ENCODE measurements around the gene ATP8B3.

The ATP8B3 gene

GRCh38 chr19:1754018-1754635 lies 57.9 kb downstream of the ATP8B3 start:
- ChIA-PET POLR2A (no interaction called here), CTCF (interaction anchor here (0.6 to 1.6 kb wide), 5 partner anchors 13 to 95 kb away, joined by 3 to 9 read pairs (median 4); no protein-coding TSS in a partner anchor)
- peak overlapping the region; percentile 28 for H3K4me3 ChIP-seq (ENCODE audit: low read depth, low read length)
- no peaks in the 10 kb centered on the region for H3K36me3 ChIP-seq (ENCODE audit: control insufficient read depth in 2 of 2, insufficient read depth in 1 of 2, low read length in 2 of 2)
- TF ChIP-seq ZFP69B (tag by site-specific recombination; IDR thresholded peaks at IDR 0.05) = no peak
- H3K27ac ChIP-seq (ENCODE audit: extremely low read depth, low read depth, low read length) = no peak overlapping the region
- H3K9me3 ChIP-seq (ENCODE audit: control insufficient read depth, insufficient read depth, low read depth, low read length) = no peaks in the 10 kb centered on the region
- H3K4me1 ChIP-seq (ENCODE audit: control insufficient read depth, insufficient read depth, low read length) = peaks cover 2% of the 10 kb centered on the region; the same call in 1 of the 2 replicates

- CTCF ChIA-PET = interaction anchor here (0.5 to 0.6 kb wide), 3 partner anchors 23 to 34 kb away, joined by 3 to 4 read pairs (median 3); no protein-coding TSS in a partner anchor
- H3K4me1 ChIP-seq (ENCODE audit: control insufficient read depth, insufficient read depth, low read length) = peaks cover 4% of the 10 kb centered on the region; the same call in 1 of the 2 replicates
- H3K27ac ChIP-seq (ENCODE audit: extremely low read depth, low read depth, low read length) = no peak within 1 kb of the TSS
- no peaks in the 10 kb centered on the region for H3K36me3 ChIP-seq (ENCODE audit: control insufficient read depth in 2 of 2, insufficient read depth in 1 of 2, low read length in 2 of 2)
- H3K4me3 ChIP-seq (ENCODE audit: low read depth, low read length) = no peak within 1 kb of the TSS
- H3K9me3 ChIP-seq (ENCODE audit: control insufficient read depth, insufficient read depth, low read depth, low read length) = no peaks in the 10 kb centered on the region
- POLR2A ChIA-PET = no interaction called here
- TF ChIP-seq MYNN (tag by site-specific recombination; IDR thresholded peaks at IDR 0.05; ENCODE audit: borderline replicate concordance) (no peak), ZBTB10 (tag by site-specific recombination; IDR thresholded peaks at IDR 0.05) (no peak), PBX3 (CRISPR knock-in tag; IDR thresholded peaks at IDR 0.05) (0 out of 2 replicates have a peak, but pooled peaks have one; percentile 29), ZNF146 (tag by site-specific recombination; IDR thresholded peaks at IDR 0.05) (no peak), GLI2 (tag by site-specific recombination; IDR thresholded peaks at IDR 0.05; ENCODE audit: borderline replicate concordance, low read depth) (no peak), ZBTB20 (tag by site-specific recombination; IDR thresholded peaks at IDR 0.05) (peak; percentile 31; the same call in 1 of the 2 replicates), ZFHX2 (tag by site-specific recombination; conservative IDR thresholded peaks at IDR 0.05) (peak; percentile 80), ZBTB11 (tag by site-specific recombination; conservative IDR thresholded peaks at IDR 0.05; ENCODE audit: low read depth) (no peak), KLF10 (tag by site-specific recombination; IDR thresholded peaks at IDR 0.05) (no peak), EGR2 (tag by site-specific recombination; IDR thresholded peaks at IDR 0.05; ENCODE audit: low read depth) (peak; percentile 32; the same call in 1 of the 2 replicates), ZNF596 (tag by site-specific recombination; IDR thresholded peaks at IDR 0.05) (no peak)
- TF ChIP-seq, protein P1, sequence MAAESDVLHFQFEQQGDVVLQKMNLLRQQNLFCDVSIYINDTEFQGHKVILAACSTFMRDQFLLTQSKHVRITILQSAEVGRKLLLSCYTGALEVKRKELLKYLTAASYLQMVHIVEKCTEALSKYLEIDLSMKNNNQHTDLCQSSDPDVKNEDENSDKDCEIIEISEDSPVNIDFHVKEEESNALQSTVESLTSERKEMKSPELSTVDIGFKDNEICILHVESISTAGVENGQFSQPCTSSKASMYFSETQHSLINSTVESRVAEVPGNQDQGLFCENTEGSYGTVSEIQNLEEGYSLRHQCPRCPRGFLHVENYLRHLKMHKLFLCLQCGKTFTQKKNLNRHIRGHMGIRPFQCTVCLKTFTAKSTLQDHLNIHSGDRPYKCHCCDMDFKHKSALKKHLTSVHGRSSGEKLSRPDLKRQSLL (tag by site-specific recombination; IDR thresholded peaks at IDR 0.05) = no peak
- TF ChIP-seq, protein P2, sequence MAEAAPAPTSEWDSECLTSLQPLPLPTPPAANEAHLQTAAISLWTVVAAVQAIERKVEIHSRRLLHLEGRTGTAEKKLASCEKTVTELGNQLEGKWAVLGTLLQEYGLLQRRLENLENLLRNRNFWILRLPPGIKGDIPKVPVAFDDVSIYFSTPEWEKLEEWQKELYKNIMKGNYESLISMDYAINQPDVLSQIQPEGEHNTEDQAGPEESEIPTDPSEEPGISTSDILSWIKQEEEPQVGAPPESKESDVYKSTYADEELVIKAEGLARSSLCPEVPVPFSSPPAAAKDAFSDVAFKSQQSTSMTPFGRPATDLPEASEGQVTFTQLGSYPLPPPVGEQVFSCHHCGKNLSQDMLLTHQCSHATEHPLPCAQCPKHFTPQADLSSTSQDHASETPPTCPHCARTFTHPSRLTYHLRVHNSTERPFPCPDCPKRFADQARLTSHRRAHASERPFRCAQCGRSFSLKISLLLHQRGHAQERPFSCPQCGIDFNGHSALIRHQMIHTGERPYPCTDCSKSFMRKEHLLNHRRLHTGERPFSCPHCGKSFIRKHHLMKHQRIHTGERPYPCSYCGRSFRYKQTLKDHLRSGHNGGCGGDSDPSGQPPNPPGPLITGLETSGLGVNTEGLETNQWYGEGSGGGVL (tag by site-specific recombination; IDR thresholded peaks at IDR 0.05) = no peak
- TF ChIP-seq, protein P3, sequence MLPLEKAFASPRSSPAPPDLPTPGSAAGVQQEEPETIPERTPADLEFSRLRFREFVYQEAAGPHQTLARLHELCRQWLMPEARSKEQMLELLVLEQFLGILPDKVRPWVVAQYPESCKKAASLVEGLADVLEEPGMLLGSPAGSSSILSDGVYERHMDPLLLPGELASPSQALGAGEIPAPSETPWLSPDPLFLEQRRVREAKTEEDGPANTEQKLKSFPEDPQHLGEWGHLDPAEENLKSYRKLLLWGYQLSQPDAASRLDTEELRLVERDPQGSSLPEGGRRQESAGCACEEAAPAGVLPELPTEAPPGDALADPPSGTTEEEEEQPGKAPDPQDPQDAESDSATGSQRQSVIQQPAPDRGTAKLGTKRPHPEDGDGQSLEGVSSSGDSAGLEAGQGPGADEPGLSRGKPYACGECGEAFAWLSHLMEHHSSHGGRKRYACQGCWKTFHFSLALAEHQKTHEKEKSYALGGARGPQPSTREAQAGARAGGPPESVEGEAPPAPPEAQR (tag by site-specific recombination; IDR thresholded peaks at IDR 0.05) = no peak
- TF ChIP-seq, protein P4, sequence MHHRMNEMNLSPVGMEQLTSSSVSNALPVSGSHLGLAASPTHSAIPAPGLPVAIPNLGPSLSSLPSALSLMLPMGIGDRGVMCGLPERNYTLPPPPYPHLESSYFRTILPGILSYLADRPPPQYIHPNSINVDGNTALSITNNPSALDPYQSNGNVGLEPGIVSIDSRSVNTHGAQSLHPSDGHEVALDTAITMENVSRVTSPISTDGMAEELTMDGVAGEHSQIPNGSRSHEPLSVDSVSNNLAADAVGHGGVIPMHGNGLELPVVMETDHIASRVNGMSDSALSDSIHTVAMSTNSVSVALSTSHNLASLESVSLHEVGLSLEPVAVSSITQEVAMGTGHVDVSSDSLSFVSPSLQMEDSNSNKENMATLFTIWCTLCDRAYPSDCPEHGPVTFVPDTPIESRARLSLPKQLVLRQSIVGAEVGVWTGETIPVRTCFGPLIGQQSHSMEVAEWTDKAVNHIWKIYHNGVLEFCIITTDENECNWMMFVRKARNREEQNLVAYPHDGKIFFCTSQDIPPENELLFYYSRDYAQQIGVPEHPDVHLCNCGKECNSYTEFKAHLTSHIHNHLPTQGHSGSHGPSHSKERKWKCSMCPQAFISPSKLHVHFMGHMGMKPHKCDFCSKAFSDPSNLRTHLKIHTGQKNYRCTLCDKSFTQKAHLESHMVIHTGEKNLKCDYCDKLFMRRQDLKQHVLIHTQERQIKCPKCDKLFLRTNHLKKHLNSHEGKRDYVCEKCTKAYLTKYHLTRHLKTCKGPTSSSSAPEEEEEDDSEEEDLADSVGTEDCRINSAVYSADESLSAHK (tag by site-specific recombination; IDR thresholded peaks at IDR 0.05) = no peak
These were observed 59.0 kb downstream of the ATP8B3 start, which contains the start of gene ONECUT3 for GRCh38 chr19:1752757-1753728. TSS of gene ONECUT3 (plus strand) at chr19:1753506. CDS start at chr19:1753663, 157 bp downstream.

Data from HEK293 (cell line).